Fibroblast of the aortic adventitia (primary cell): ENCODE data around the gene MYO5A. TPM values are rescaled to one million over a fixed set of nuclear protein-coding genes. Genes with fewer than 3 reads are reported as not detected.

Experiments
- DNase-seq: peaks from one replicate; pipeline ENCODE4 v3.0.0-alpha.2; 2010; ENCODE audit warnings: low read depth
- H3K4me3 ChIP-seq: 2 replicates; pipeline ENCODE4 v1.5.1; 2011; ENCODE audit warnings: low read depth, mild to moderate bottlenecking, control low read depth, low read length, moderate library complexity
- total RNA-seq: library from RNA; depleted of rRNA; stranded (reverse); fragments of >200 nt; gene quantifications from 2 replicates; pipeline ENCODE4 v1.2.3, GENCODE V29; 2012; ENCODE audit warnings: low replicate concordance
- TF ChIP-seq, protein P1 (sequence below): IDR thresholded peaks from 2 replicates; pipeline ENCODE4 v1.5.1; 2011; ENCODE audit warnings: mild to moderate bottlenecking, low read length, control low read depth, inconsistent platforms; ENCODE audit not compliant: insufficient read depth

Gene MYO5A
- total RNA-seq, 1 donor: 80.3 TPM

- no peak overlapping the region for H3K4me3 ChIP-seq
Observed at GRCh38 chr15:52276256-52276770, 252.4 kb downstream of the MYO5A start.

DNA sequence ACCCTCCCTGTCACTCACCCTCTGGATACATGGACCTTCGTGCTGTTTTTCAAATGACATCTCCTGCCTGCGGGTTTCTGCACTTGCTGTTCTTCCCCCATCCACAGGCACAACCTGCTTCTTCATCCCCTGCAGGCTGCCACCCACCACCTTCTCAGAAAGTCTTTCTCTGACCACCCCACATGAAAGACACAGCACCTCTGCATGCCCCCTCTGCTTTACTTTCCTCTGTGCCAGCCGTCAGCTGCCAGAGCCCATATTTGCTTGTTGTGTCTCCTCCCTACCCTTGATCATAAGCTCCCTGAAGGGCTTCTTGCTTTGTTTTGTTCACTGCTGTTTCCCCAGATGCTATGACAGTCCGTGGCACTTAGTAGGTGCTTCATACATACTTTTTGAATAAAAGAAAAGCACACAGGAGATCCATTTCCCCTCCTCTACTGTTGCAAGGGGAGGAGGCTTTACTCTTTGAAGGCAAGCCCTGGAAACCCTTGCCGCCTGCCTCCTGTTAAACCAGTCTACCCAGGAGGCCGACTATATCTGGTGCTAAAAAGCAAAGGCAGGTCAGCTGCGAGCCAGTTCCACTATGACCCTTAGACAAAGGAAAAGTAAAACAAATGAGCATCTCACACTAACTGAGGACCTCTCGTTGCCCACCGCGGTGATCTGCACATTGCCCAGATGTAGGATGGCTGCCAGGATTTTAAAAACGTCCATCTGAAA is 265.0 kb downstream of the MYO5A start:
- no peak overlapping the region for H3K4me3 ChIP-seq
- DNase-seq: no peak
- TF ChIP-seq, protein P1, sequence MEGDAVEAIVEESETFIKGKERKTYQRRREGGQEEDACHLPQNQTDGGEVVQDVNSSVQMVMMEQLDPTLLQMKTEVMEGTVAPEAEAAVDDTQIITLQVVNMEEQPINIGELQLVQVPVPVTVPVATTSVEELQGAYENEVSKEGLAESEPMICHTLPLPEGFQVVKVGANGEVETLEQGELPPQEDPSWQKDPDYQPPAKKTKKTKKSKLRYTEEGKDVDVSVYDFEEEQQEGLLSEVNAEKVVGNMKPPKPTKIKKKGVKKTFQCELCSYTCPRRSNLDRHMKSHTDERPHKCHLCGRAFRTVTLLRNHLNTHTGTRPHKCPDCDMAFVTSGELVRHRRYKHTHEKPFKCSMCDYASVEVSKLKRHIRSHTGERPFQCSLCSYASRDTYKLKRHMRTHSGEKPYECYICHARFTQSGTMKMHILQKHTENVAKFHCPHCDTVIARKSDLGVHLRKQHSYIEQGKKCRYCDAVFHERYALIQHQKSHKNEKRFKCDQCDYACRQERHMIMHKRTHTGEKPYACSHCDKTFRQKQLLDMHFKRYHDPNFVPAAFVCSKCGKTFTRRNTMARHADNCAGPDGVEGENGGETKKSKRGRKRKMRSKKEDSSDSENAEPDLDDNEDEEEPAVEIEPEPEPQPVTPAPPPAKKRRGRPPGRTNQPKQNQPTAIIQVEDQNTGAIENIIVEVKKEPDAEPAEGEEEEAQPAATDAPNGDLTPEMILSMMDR: no peak

More at GRCh38 chr15:52276256-52276770, 252.4 kb downstream of the MYO5A start:
- DNase-seq: no peak
- TF ChIP-seq, protein P1: no peak

GRCh38 chr15:52262364-52262763 is 266.3 kb downstream of the MYO5A start:
- no peak overlapping the region for H3K4me3 ChIP-seq
- TF ChIP-seq, protein P1: no peak
- DNase-seq: no peak

DNA sequence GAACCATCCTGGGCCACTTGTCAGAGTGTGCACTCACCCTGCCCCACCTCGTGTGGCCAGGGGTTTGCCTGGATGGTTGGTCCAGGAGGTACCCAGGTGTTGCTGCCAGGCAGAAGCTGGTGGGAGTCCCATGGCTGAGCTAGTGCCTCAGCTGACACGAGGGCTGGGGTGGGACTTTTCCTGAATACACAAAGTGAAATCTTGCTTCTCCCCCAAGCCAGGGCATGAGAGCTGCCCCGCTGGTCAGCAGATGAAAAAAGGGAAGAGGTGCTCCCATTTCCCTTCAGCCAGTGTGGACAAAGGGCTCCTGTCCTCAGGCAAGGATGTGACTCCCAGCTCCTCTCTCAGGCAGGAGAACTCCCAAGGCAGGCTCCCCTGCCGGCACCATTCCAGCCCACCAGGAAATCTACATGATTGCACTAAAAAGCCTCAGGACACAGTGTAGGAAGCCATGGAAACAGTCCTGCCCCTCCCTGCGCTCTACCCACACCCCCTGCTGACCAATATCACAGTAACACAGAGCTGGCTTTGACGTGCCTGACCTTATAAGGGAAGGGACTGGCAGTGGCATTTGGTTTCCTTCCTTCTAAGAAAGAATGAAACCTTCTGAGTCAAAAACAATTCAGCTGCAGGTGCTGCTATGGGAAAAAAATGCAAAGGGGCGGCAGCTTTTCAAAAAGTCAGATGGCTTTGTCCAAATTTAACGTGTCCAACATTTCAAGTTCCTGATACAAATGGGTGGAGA is 267.0 kb downstream of the MYO5A start:
- no peak overlapping the region for H3K4me3 ChIP-seq
- DNase-seq: peak; percentile 67
- TF ChIP-seq, protein P1: peak; percentile 26

DNA sequence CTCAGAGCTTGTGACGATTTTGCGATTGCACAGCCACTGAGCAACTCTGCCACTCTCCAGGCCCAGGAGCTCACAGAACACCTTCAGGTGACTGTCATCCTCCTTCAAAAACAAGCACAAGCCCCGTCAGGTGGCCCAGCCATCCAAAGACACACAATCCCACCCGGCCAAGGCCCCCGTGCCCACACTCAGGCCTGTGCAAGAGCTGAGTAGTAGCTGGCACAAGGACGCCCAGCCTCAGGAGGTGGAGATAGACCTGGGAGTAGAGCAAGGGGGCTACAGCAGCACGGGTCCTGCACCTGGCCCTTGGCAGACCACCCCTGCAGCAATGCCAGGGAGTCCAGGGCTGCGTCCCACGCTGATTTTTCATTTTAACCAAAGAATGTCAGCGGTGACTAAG is 267.7 kb downstream of the MYO5A start:
- no peak for DNase-seq
- H3K4me3 ChIP-seq: no peak overlapping the region
- TF ChIP-seq, protein P1: no peak

DNA sequence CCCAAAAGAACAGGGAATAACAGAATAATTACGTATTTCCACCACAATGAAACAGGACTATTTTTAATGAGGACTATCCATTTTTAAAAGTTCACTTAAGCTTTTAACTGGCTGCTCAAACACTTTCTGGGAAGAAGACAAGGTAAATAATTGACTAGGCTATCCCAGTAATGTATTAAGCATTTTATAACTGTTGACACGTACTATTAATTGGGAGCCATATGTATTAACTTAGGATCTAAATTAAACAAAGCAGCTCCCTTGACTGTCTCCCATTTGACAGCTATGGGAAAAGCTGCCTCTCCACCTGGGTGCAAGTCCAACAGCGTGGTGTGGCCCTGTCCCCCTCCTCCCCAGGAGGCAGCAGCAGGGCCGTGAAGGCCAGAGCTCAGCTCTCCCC is 269.2 kb downstream of the MYO5A start:
- TF ChIP-seq, protein P1: no peak
- no peak for DNase-seq
- no peak overlapping the region for H3K4me3 ChIP-seq
